A204.1 (cell line): ENCODE results near the gene CACNA2D3.

Experiments
- FAIRE-seq: peaks from 2 replicates; lab custom pipeline; 2012; peaks lifted over from hg19 to GRCh38; lab: Jason Lieb, UNC

The CACNA2D3 gene

GRCh38 chr3:54936561-54936960 is 814.2 kb downstream of the CACNA2D3 start:
- FAIRE-seq: no peak

- no peak for FAIRE-seq
These were observed 817.4 kb downstream of the CACNA2D3 start for GRCh38 chr3:54939557-54940300.

- FAIRE-seq: no peak
These were observed 818.6 kb downstream of the CACNA2D3 start for GRCh38 chr3:54940971-54941370.

- FAIRE-seq: no peak
These were observed 819.5 kb downstream of the CACNA2D3 start for GRCh38 chr3:54941690-54942362.

- no peak for FAIRE-seq
These were observed 827.2 kb downstream of the CACNA2D3 start for GRCh38 chr3:54949491-54950044.

GRCh38 chr3:54950391-54951003 is 828.1 kb downstream of the CACNA2D3 start:
- FAIRE-seq: no peak

- no peak for FAIRE-seq
These were observed 829.1 kb downstream of the CACNA2D3 start for GRCh38 chr3:54951405-54951804.

GRCh38 chr3:54954022-54954421 is 831.7 kb downstream of the CACNA2D3 start:
- FAIRE-seq: no peak

- no peak for FAIRE-seq
These were observed 832.2 kb downstream of the CACNA2D3 start for GRCh38 chr3:54954521-54954920.

GRCh38 chr3:54955496-54955895 is 833.1 kb downstream of the CACNA2D3 start:
- FAIRE-seq: no peak

GRCh38 chr3:54955941-54956340 is 833.6 kb downstream of the CACNA2D3 start:
- no peak for FAIRE-seq

GRCh38 chr3:54957711-54958110 is 835.4 kb downstream of the CACNA2D3 start:
- no peak for FAIRE-seq

- no peak for FAIRE-seq
These were observed 837.7 kb downstream of the CACNA2D3 start for GRCh38 chr3:54960082-54960481.

- no peak for FAIRE-seq
These were observed 838.3 kb downstream of the CACNA2D3 start for GRCh38 chr3:54960701-54961100.

GRCh38 chr3:54962200-54962599 is 839.8 kb downstream of the CACNA2D3 start:
- no peak for FAIRE-seq

- no peak for FAIRE-seq
These were observed 841.3 kb downstream of the CACNA2D3 start for GRCh38 chr3:54963641-54964040.

- FAIRE-seq: no peak
These were observed 841.7 kb downstream of the CACNA2D3 start for GRCh38 chr3:54964081-54964480.

- no peak for FAIRE-seq
These were observed 843.4 kb downstream of the CACNA2D3 start for GRCh38 chr3:54965746-54966145.

- FAIRE-seq: no peak
These were observed 844.6 kb downstream of the CACNA2D3 start for GRCh38 chr3:54966979-54967378.

GRCh38 chr3:54967731-54968161 is 845.4 kb downstream of the CACNA2D3 start:
- no peak for FAIRE-seq

- no peak for FAIRE-seq
These were observed 846.3 kb downstream of the CACNA2D3 start for GRCh38 chr3:54968546-54969172.

- FAIRE-seq: no peak
These were observed 847.3 kb downstream of the CACNA2D3 start for GRCh38 chr3:54969652-54970051.

- FAIRE-seq: no peak
These were observed 848.5 kb downstream of the CACNA2D3 start for GRCh38 chr3:54970895-54971294.
